Fibroblast of skin of scalp (primary cell): ENCODE measurements around the gene ITSN1. TPM values are rescaled to one million over a fixed set of nuclear protein-coding genes. Genes with fewer than 3 reads are reported as not detected.
"Not testable (repeated sequence)": the region's sequence is repeated elsewhere in the genome, so short reads cannot be mapped to it uniquely, and the experiment has no call there.

Experiments used
- DNase-seq: peaks from one replicate; pipeline ENCODE4 v3.0.0-alpha.2; 2013
- polyA plus RNA-seq, 2 experiments: library from polyadenylated mRNA; unstranded; fragments of 120-200 nt; gene quantifications; one replicate each; pipeline ENCODE4 v1.2.1, GENCODE V29; 2013; ENCODE audit not compliant: insufficient read length in 2 of 2

ITSN1 gene
- polyA plus RNA-seq (2013, experiment 1 of 2; ENCODE audit: insufficient read length), result 33.1 TPM
- 33.2 TPM for polyA plus RNA-seq (2013, experiment 2 of 2; ENCODE audit: insufficient read length)

GRCh38 chr21:33642027-33642895, at the start of gene ITSN1:
ITSN1 (plus strand) TSS chr21:33642501; CDS start chr21:33718829, 76,328 bp downstream.
- DNase-seq, result peak; percentile 100

GRCh38 chr21:33598051-33598450, 44.2 kb upstream of the ITSN1 start:
- DNase-seq, result no peak

GRCh38 chr21:33608559-33608958, 33.7 kb upstream of the ITSN1 start:
- DNase-seq, result peak; percentile 2

GRCh38 chr21:33611006-33611744, 31.1 kb upstream of the ITSN1 start:
- no peak for DNase-seq

- DNase-seq, result not testable (repeated sequence)
These were observed 24.7 kb upstream of the ITSN1 start for GRCh38 chr21:33617565-33617964.

- DNase-seq, result no peak
These were observed 23.9 kb upstream of the ITSN1 start for GRCh38 chr21:33618407-33618806.

GRCh38 chr21:33619726-33620125, 22.6 kb upstream of the ITSN1 start:
- DNase-seq, result no peak

- no peak for DNase-seq
These were observed 20.0 kb upstream of the ITSN1 start for GRCh38 chr21:33622253-33622652.

GRCh38 chr21:33626151-33626550, 16.1 kb upstream of the ITSN1 start:
- DNase-seq, result peak; percentile 12

GRCh38 chr21:33634254-33634653, 8.0 kb upstream of the ITSN1 start:
- DNase-seq, result no peak

GRCh38 chr21:33640697-33641351, 1.5 kb upstream of the ITSN1 start:
- DNase-seq, result peak; percentile 5

- peak; percentile 100 for DNase-seq
These were observed 812 bp upstream of the ITSN1 start, which contains the start of gene CRYZL1 for GRCh38 chr21:33641352-33642026. CRYZL1 (minus strand) TSS chr21:33641741; CDS start chr21:33631551, 10,190 bp downstream.

GRCh38 chr21:33642896-33643657, 776 bp downstream of the ITSN1 start:
- DNase-seq, result peak; percentile 26

- DNase-seq, result no peak
These were observed 1.5 kb downstream of the ITSN1 start for GRCh38 chr21:33643658-33644311.

GRCh38 chr21:33644383-33645074, 2.2 kb downstream of the ITSN1 start:
- DNase-seq, result peak; percentile 52

- no peak for DNase-seq
These were observed 3.4 kb downstream of the ITSN1 start for GRCh38 chr21:33645730-33646129.

- DNase-seq, result no peak
These were observed 5.3 kb downstream of the ITSN1 start for GRCh38 chr21:33647587-33647986.

- no peak for DNase-seq
These were observed 6.3 kb downstream of the ITSN1 start for GRCh38 chr21:33648555-33648954.

GRCh38 chr21:33650230-33650629, 7.9 kb downstream of the ITSN1 start:
- DNase-seq, result no peak

GRCh38 chr21:33650929-33651509, 8.7 kb downstream of the ITSN1 start:
- DNase-seq, result no peak
